Upper lobe of left lung (tissue), 6 donors: ENCODE measurements around the gene CNGA3. TPM values are rescaled to one million over a fixed set of nuclear protein-coding genes. Genes with fewer than 3 reads are reported as not detected.

Experiments
- ATAC-seq, 2 donors: fragments of 200-7000 bp; cut with Tn5 transposase; one replicate each; pipeline ENCODE4 v1.9.1; 2022; ENCODE audit warnings: mild to moderate bottlenecking in 2 of 2, moderate library complexity in 2 of 2; ENCODE audit not compliant: low FRiP score in 2 of 2
- DNase-seq, 2 donors: peaks; one replicate each; pipeline ENCODE4 v3.0.0-alpha.2; 2019 to 2020
- H3K27ac ChIP-seq, 4 donors: fragments of 200-600 bp; sonication (generic); one replicate each; pipeline ENCODE4 v1.5.1; 2016 to 2019
- H3K27me3 ChIP-seq, 4 donors: fragments of 200-600 bp; sonication (generic); one replicate each; pipeline ENCODE4 v1.5.1; 2017 to 2019
- H3K36me3 ChIP-seq, 4 donors: fragments of 200-600 bp; sonication (generic); one replicate each; pipeline ENCODE4 v1.5.1; 2016 to 2019
- H3K4me1 ChIP-seq, 4 donors: fragments of 200-600 bp; sonication (generic); one replicate each; pipeline ENCODE4 v1.5.1; 2018 to 2019
- H3K4me3 ChIP-seq, 4 donors: fragments of 200-600 bp; sonication (generic); one replicate each; pipeline ENCODE4 v1.5.1; 2017 to 2019; ENCODE audit warnings: mild to moderate bottlenecking in 2 of 4, moderate library complexity in 1 of 4
- H3K9me3 ChIP-seq, 4 donors: fragments of 200-600 bp; sonication (generic); one replicate each; pipeline ENCODE4 v1.5.1; 2018 to 2019
- CTCF ChIP-seq, 6 experiments: fragments of 450-650 bp in 4 of 6; fragments of 200-600 bp in 2 of 6; sonication (generic) in 2 of 6; IDR thresholded peaks; one replicate each; pipeline ENCODE4 v1.5.1; 2016 to 2019; ENCODE audit warnings: antibody characterized with exemption in 6 of 6
- EP300 ChIP-seq, 4 donors: sonication (generic); formaldehyde crosslinking; IDR thresholded peaks; one replicate each; pipeline ENCODE4 v1.5.1; 2017; ENCODE audit warnings: antibody characterized with exemption in 4 of 4, control low read depth in 2 of 4
- POLR2A ChIP-seq, 4 donors: fragments of 450-650 bp; IDR thresholded peaks; one replicate each; pipeline ENCODE4 v1.5.1; 2016 to 2017; ENCODE audit warnings: antibody characterized with exemption in 4 of 4, mild to moderate bottlenecking in 2 of 4
- POLR2AphosphoS5 ChIP-seq, 2 donors: sonication (generic); formaldehyde crosslinking; IDR thresholded peaks; one replicate each; pipeline ENCODE4 v1.5.1; 2017; ENCODE audit warnings: antibody characterized with exemption in 2 of 2
- WGBS, 2 donors: methylation state at CpG; one replicate each; pipeline ENCODE4 v1.1.5; 2017 to 2018; 5-methylcytosine and 5-hydroxymethylcytosine counted together
- total RNA-seq, 6 donors: library from RNA; depleted of rRNA in 4 of 6; stranded (reverse); fragments of >200 nt in 4 of 6; gene quantifications; one replicate each; pipeline versions ENCODE4 v1.1.0 to v1.2.1, GENCODE V29; 2016 to 2021
- donor health status: DM: no; HTN: no; CAD: no; lungs with moderate emphysema.
- donor health status: DM: no; HTN: yes; CAD: no; lungs with severe emphysema.

The CNGA3 gene
- total RNA-seq, 6 donors from 2014 or later: 0.22 to 1.0 (median 0.75) TPM; not detected in 2

GRCh38 chr2:98309580-98309979, 36.7 kb upstream of the CNGA3 start:
- H3K4me1 ChIP-seq: peaks cover 0 to 14% (median 0%) of the 10 kb centered on the region in 4 donors
- DNase-seq (no peak), ATAC-seq (no peak)
- no peaks in the 10 kb centered on the region for H3K27me3 ChIP-seq
- H3K9me3 ChIP-seq: no peaks in the 10 kb centered on the region
- H3K36me3 ChIP-seq: no peaks in the 10 kb centered on the region
- no peak overlapping the region for H3K4me3 ChIP-seq
- 81 to 87% methylated on average over 11 of the region's 11 CpGs for WGBS, 2 donors
- no peak for TF ChIP-seq EP300 (IDR thresholded peaks at IDR 0.05)
- TF ChIP-seq POLR2AphosphoS5 (IDR thresholded peaks at IDR 0.05): no peak
- no peak for TF ChIP-seq CTCF (IDR thresholded peaks at IDR 0.05)
- no peak for TF ChIP-seq POLR2A (IDR thresholded peaks at IDR 0.05)
- H3K27ac ChIP-seq: peak overlapping the region in 1 of 4 donors; percentile 7

GRCh38 chr2:98310010-98310409, 36.2 kb upstream of the CNGA3 start:
- Histone ChIP-seq H3K27me3 (no peaks in the 10 kb centered on the region), H3K4me3 (no peak overlapping the region), H3K36me3 (no peaks in the 10 kb centered on the region), H3K27ac (peak overlapping the region in 1 of 4 donors; percentile 7), H3K4me1 (peaks cover 0 to 14% (median 0%) of the 10 kb centered on the region in 4 donors), H3K9me3 (no peaks in the 10 kb centered on the region)
- ATAC-seq (no peak), DNase-seq (no peak)
- TF ChIP-seq EP300 (IDR thresholded peaks at IDR 0.05): no peak
- 55 to 64% methylated on average over 4 of the region's 4 CpGs for WGBS, 2 donors

- no peaks in the 10 kb centered on the region for H3K9me3 ChIP-seq
- no peak overlapping the region for H3K4me3 ChIP-seq
- DNase-seq: no peak
- H3K36me3 ChIP-seq: no peaks in the 10 kb centered on the region
- peaks cover 0 to 14% (median 0%) of the 10 kb centered on the region in 4 donors for H3K4me1 ChIP-seq
- no peak overlapping the region for H3K27ac ChIP-seq
- TF ChIP-seq POLR2A (IDR thresholded peaks at IDR 0.05): no peak
- 76 to 79% methylated on average over 3 of the region's 3 CpGs for WGBS, 2 donors
- ATAC-seq: no peak
- H3K27me3 ChIP-seq: no peaks in the 10 kb centered on the region
Measured at GRCh38 chr2:98311090-98311489, 35.2 kb upstream of the CNGA3 start.

- H3K4me1 ChIP-seq: peaks cover 0 to 14% (median 0%) of the 10 kb centered on the region in 4 donors
- no peaks in the 10 kb centered on the region for H3K27me3 ChIP-seq
- TF ChIP-seq POLR2A (IDR thresholded peaks at IDR 0.05) (no peak), EP300 (IDR thresholded peaks at IDR 0.05) (no peak), POLR2AphosphoS5 (IDR thresholded peaks at IDR 0.05) (no peak), CTCF (IDR thresholded peaks at IDR 0.05) (no peak)
- H3K4me3 ChIP-seq: no peak overlapping the region
- H3K36me3 ChIP-seq: no peaks in the 10 kb centered on the region
- ATAC-seq: peak in 1 of 2 donors; percentile 38
- WGBS, 2 donors: 77 to 85% methylated on average over 20 to 33 of the region's 33 CpGs
- no peaks in the 10 kb centered on the region for H3K9me3 ChIP-seq
- H3K27ac ChIP-seq: no peak overlapping the region
- DNase-seq: no peak
Measured at GRCh38 chr2:98311771-98312545, 34.3 kb upstream of the CNGA3 start.

- TF ChIP-seq POLR2A (IDR thresholded peaks at IDR 0.05) (no peak), POLR2AphosphoS5 (IDR thresholded peaks at IDR 0.05) (no peak), EP300 (IDR thresholded peaks at IDR 0.05) (no peak), CTCF (IDR thresholded peaks at IDR 0.05) (no peak)
- ATAC-seq: no peak
- Histone ChIP-seq H3K9me3 (peaks cover 0 to 4% (median 0%) of the 10 kb centered on the region in 4 donors), H3K4me1 (peaks cover 0 to 2% (median 0%) of the 10 kb centered on the region in 4 donors), H3K4me3 (no peak overlapping the region), H3K36me3 (no peaks in the 10 kb centered on the region), H3K27ac (no peak overlapping the region), H3K27me3 (no peaks in the 10 kb centered on the region)
- 81 to 82% methylated on average over 8 of the region's 8 CpGs for whole genome bisulfite sequencing, 2 donors
- no peak for DNase-seq
Measured at GRCh38 chr2:98313492-98314250, 32.6 kb upstream of the CNGA3 start.
